Inflammatory macrophage treated with lipopolysaccharide for 1 hour (primary cell): ENCODE results near the gene CCDC69.

Source experiments
- DNase-seq, 2 donors: peaks; one replicate each; pipeline ENCODE4 v3.0.0-alpha.2; 2020 to 2022

CCDC69 gene

GRCh38 chr5:151159649-151160373 is 64.1 kb downstream of the CCDC69 start:
- DNase-seq: no peak

- no peak for DNase-seq
These were observed 65.6 kb downstream of the CCDC69 start for GRCh38 chr5:151158287-151158661.

- peak; percentile 61 to 80 for DNase-seq
These were observed 66.2 kb downstream of the CCDC69 start, which contains the start of gene ANXA6 for GRCh38 chr5:151157426-151158286. TSS of gene ANXA6 (minus strand) at chr5:151157779. CDS start at chr5:151147901, 9,878 bp downstream.

DNA sequence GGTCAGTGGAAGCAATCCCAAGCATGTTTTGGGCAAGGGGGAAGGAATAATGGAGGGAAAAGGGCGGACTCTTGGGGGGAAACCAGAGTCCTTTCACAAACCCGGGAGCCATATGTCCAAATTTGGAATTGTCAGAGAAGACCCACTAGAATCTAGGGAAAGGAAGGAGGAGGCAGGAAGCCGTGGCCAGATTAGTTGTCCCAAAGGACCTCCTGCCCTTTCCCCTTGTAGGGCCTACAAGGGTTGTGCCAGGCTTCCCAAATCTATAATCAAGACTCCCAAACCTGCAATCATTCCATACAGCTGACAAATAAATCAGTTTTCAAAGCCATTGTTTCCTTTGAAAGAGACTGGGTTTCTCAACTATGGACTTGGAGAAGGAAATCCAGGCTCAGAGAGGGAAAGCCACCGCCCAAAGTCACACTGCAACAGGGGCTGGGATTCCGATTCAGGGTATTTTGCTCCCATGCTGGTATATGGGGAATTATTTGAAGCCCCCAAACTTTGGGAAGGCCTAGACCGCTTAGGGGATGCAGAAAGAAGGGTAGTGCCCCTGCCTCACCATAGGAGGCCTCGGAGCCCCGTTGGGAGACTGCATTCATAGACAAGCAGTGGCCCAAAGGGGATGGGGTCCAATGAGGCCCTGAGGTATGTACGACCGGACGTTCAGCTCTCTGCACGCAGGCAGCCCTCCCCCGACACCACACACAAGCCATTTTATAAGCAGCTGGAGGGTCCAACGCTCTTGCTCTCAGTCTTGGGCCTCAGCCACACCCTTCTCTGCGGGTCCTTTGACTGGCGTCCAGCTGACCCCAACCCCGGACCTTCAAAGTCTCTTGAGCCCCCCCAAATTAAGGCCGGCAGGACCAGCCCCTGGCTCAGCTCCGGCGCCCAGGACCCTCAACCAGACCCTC is 67.1 kb downstream of the CCDC69 start:
- DNase-seq: no peak

GRCh38 chr5:151155775-151156506 is 68.0 kb downstream of the CCDC69 start:
- no peak for DNase-seq

GRCh38 chr5:151154931-151155774 is 68.7 kb downstream of the CCDC69 start:
- peak; percentile 28 to 47 for DNase-seq

DNA sequence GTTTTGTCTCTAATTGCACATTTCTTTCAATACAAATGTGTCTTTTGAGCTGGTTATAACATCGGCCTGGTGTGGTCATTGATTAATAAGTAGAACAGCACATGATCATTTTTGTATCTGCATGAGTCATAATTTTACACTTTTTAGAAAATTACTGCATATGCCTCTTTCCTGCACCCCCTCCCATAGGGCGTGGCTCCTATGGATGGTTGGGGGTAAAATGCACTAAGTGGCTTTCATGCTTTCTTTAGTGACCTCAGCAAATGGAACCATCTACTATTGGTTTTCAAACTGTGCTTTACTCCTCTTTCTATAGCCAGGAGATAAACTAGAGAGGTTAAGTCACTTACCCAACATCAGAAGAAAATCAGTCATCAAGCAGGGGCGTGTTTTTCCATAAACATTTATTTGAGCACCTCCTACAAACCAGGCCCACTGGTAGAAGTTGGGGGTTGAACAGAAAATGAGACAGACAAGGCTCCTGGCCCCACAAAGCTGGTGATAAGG is 70.1 kb downstream of the CCDC69 start:
- no peak for DNase-seq

- no peak for DNase-seq
These were observed 70.6 kb downstream of the CCDC69 start for GRCh38 chr5:151153300-151153699.

GRCh38 chr5:151151793-151152192 is 72.1 kb downstream of the CCDC69 start:
- peak; percentile 92 to 95 for DNase-seq

- no peak for DNase-seq
These were observed 72.6 kb downstream of the CCDC69 start for GRCh38 chr5:151151263-151151660.

- peak; percentile 48 to 75 for DNase-seq
These were observed 73.2 kb downstream of the CCDC69 start for GRCh38 chr5:151150471-151151262.

GRCh38 chr5:151148583-151148982 is 75.3 kb downstream of the CCDC69 start:
- no peak for DNase-seq

DNA sequence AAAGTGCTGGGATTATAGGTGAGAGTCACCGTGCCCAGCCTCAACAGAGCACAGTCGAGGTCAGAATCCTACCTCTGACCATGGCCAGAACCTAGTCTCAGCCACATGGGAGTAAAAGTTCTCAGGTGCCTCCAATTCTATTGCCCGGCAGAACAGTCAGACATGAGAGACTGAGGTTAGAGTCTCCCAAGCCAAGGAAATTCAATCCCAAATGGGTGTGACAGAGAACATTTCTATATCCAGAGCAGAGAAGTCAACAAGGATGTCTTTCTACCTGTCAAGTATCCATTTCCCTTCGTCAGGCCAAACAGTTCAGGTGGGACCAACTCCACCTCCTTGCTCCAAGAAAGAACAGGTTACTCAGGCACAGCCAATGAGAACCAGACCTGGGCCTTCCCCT is 76.9 kb downstream of the CCDC69 start:
- DNase-seq: no peak

DNA sequence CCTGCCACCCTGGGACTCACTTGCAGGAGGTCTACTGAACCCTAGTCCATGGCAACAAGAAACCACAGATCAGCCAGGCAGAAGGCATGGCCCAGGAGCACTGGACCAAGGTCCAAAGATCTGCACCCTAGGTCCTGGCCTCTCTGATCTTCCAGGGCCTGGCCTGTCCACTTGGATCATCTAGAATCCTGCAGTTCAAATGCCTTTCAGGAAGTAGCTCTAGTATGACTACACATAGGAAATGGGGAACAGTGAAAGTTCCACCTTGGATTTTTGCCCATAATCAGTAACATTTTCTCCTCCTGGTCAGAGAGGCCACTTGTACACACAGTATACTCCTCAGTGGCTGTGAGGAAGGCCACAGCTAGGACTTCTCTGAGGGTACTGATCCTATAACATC is 77.8 kb downstream of the CCDC69 start:
- no peak for DNase-seq

DNA sequence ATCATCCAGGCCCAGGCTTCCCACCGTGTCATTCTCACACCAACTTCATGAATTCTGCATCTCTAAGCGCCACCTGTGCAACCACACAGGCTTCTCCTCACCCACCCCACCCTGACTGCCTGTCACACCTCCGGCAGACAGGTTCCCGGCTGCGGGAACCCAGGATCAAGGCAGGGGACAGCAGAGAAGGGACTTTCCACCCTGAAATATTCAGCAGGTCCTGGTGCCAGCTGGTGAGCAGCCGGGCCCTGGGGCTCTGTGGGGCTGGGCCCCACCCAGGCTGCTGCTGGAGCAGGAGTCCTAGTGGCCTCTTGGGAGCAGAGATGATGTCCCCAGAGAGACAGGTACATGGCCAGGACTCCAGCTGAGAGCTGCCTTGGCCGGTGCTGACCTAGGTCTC is 79.0 kb downstream of the CCDC69 start:
- DNase-seq: no peak

GRCh38 chr5:151144275-151144674 is 79.6 kb downstream of the CCDC69 start:
- no peak for DNase-seq

GRCh38 chr5:151143645-151144044 is 80.2 kb downstream of the CCDC69 start:
- DNase-seq: no peak

GRCh38 chr5:151142933-151143332 is 81.0 kb downstream of the CCDC69 start:
- no peak for DNase-seq

GRCh38 chr5:151141535-151141934 is 82.4 kb downstream of the CCDC69 start:
- DNase-seq: no peak
